MM.1S (cell line): ENCODE results near the gene ACAA2.

Source experiments
- DNase-seq: peaks from one replicate; pipeline ENCODE4 v3.0.0-alpha.2; 2015
- H2AFZ ChIP-seq: fragments of 300-600 bp; sonication (generic); 2 replicates; pipeline ENCODE4 v1.6.0; 2016; ENCODE audit warnings: antibody characterized with exemption, low read length
- H3F3A ChIP-seq: fragments of 300-600 bp; sonication (generic); 2 replicates; pipeline ENCODE4 v1.6.1; 2016; ENCODE audit warnings: mild to moderate bottlenecking, antibody characterized with exemption, low read length, moderate library complexity, mixed read lengths; ENCODE audit not compliant: insufficient read depth
- H3K27ac ChIP-seq: fragments of 300-600 bp; sonication (generic); 2 replicates; pipeline ENCODE4 v1.5.1; 2016; ENCODE audit warnings: mild to moderate bottlenecking, low read length
- H3K27me3 ChIP-seq: fragments of 300-600 bp; sonication (generic); replicated peaks from 2 replicates; pipeline ENCODE4 v1.6.0; 2016; ENCODE audit warnings: low read length; ENCODE audit not compliant: insufficient read depth
- H3K36me3 ChIP-seq: fragments of 300-600 bp; sonication (generic); replicated peaks from 2 replicates; pipeline ENCODE4 v1.6.1; 2016; ENCODE audit warnings: mild to moderate bottlenecking, low read length, mixed read lengths; ENCODE audit not compliant: insufficient read depth
- H3K4me1 ChIP-seq: fragments of 300-600 bp; sonication (generic); 2 replicates; pipeline ENCODE4 v1.6.1; 2016; ENCODE audit warnings: low read length, mixed read lengths
- H3K4me2 ChIP-seq: fragments of 300-600 bp; sonication (generic); 2 replicates; pipeline ENCODE4 v1.6.0; 2016; ENCODE audit warnings: low read depth, low read length
- H3K4me3 ChIP-seq: fragments of 300-600 bp; sonication (generic); 2 replicates; pipeline ENCODE4 v1.5.1; 2016; ENCODE audit warnings: low read length, mixed read lengths
- H3K79me2 ChIP-seq: fragments of 300-600 bp; sonication (generic); 2 replicates; pipeline ENCODE4 v1.6.1; 2016; ENCODE audit warnings: mixed run types, low read length, mixed read lengths
- H3K9ac ChIP-seq: fragments of 300-600 bp; sonication (generic); 2 replicates; pipeline ENCODE4 v1.6.1; 2016; ENCODE audit warnings: low read length, mixed read lengths
- H3K9me2 ChIP-seq: fragments of 300-600 bp; sonication (generic); replicated peaks from 2 replicates; pipeline ENCODE4 v1.6.1; 2016; ENCODE audit warnings: mild to moderate bottlenecking, low read length, mixed read lengths; ENCODE audit not compliant: insufficient read depth
- H3K9me3 ChIP-seq: fragments of 300-600 bp; sonication (generic); replicated peaks from 2 replicates; pipeline ENCODE4 v1.6.1; 2016; ENCODE audit warnings: mild to moderate bottlenecking, low read length, mixed read lengths; ENCODE audit not compliant: insufficient read depth
- H4K20me1 ChIP-seq: fragments of 300-600 bp; sonication (generic); 2 replicates; pipeline ENCODE4 v1.6.1; 2016; ENCODE audit warnings: mild to moderate bottlenecking, low read length, moderate library complexity, mixed read lengths; ENCODE audit not compliant: insufficient read depth
- CTCF ChIP-seq: fragments of 300-600 bp; sonication (generic); IDR thresholded peaks from 2 replicates; pipeline ENCODE4 v1.5.1; 2016; ENCODE audit warnings: antibody characterized with exemption, low read length, mixed read lengths
- EZH2 ChIP-seq: fragments of 300-600 bp; sonication (generic); optimal IDR thresholded peaks from 2 replicates; pipeline ENCODE3; 2017; ENCODE audit warnings: low read depth, mild to moderate bottlenecking, antibody characterized with exemption, low read length, mixed read lengths
- EZH2phosphoT487 ChIP-seq: fragments of 300-600 bp; sonication (generic); IDR thresholded peaks from 2 replicates; pipeline ENCODE4 v1.6.1; 2018; ENCODE audit warnings: antibody characterized with exemption, low read length

ACAA2 gene

GRCh38 chr18:49755489-49755888 lies 57.8 kb downstream of the ACAA2 start:
- no peak overlapping the region for H2AFZ ChIP-seq
- TF ChIP-seq CTCF (no peak), EZH2 (no peak), EZH2phosphoT487 (no peak)
- H4K20me1 ChIP-seq = no peaks in the 10 kb centered on the region
- H3F3A ChIP-seq = no peaks in the 10 kb centered on the region
- H3K4me2 ChIP-seq = no peak overlapping the region
- H3K9me3 ChIP-seq = no peaks in the 10 kb centered on the region
- H3K79me2 ChIP-seq = no peaks in the 10 kb centered on the region
- H3K27ac ChIP-seq = no peak overlapping the region
- no peaks in the 10 kb centered on the region for H3K36me3 ChIP-seq
- no peak for DNase-seq
- no peaks in the 10 kb centered on the region for H3K4me1 ChIP-seq
- H3K9ac ChIP-seq = no peak overlapping the region
- H3K9me2 ChIP-seq = no peaks in the 10 kb centered on the region
- H3K27me3 ChIP-seq = no peaks in the 10 kb centered on the region
- H3K4me3 ChIP-seq = no peak overlapping the region

GRCh38 chr18:49754866-49755265 lies 58.5 kb downstream of the ACAA2 start:
- Histone ChIP-seq H3K4me1 (no peaks in the 10 kb centered on the region), H3K4me3 (no peak overlapping the region), H3K9me2 (no peaks in the 10 kb centered on the region), H3F3A (no peaks in the 10 kb centered on the region), H3K4me2 (no peak overlapping the region), H3K9ac (no peak overlapping the region), H2AFZ (no peak overlapping the region), H3K79me2 (no peaks in the 10 kb centered on the region), H3K27ac (no peak overlapping the region), H4K20me1 (no peaks in the 10 kb centered on the region), H3K27me3 (no peaks in the 10 kb centered on the region), H3K9me3 (no peaks in the 10 kb centered on the region), H3K36me3 (no peaks in the 10 kb centered on the region)
- no peak for TF ChIP-seq EZH2
- no peak for DNase-seq

- Histone ChIP-seq H3K27me3 (no peaks in the 10 kb centered on the region), H3K9me2 (no peaks in the 10 kb centered on the region), H3K27ac (no peak overlapping the region), H3K4me2 (no peak overlapping the region), H3K36me3 (no peaks in the 10 kb centered on the region), H3K4me1 (no peaks in the 10 kb centered on the region), H3K9ac (no peak overlapping the region), H3K9me3 (no peaks in the 10 kb centered on the region), H4K20me1 (no peaks in the 10 kb centered on the region), H3K79me2 (no peaks in the 10 kb centered on the region), H3K4me3 (no peak overlapping the region), H2AFZ (no peak overlapping the region), H3F3A (no peaks in the 10 kb centered on the region)
- TF ChIP-seq EZH2 (no peak), EZH2phosphoT487 (no peak), CTCF (no peak)
- no peak for DNase-seq
Measured at GRCh38 chr18:49753643-49754042, 59.7 kb downstream of the ACAA2 start.

- Histone ChIP-seq H3K9me2 (no peaks in the 10 kb centered on the region), H3K4me2 (no peak overlapping the region), H3K9me3 (no peaks in the 10 kb centered on the region), H3K4me3 (no peak overlapping the region), H3K4me1 (no peaks in the 10 kb centered on the region), H3K27me3 (no peaks in the 10 kb centered on the region), H3K36me3 (no peaks in the 10 kb centered on the region), H4K20me1 (no peaks in the 10 kb centered on the region), H3K79me2 (no peaks in the 10 kb centered on the region), H2AFZ (no peak overlapping the region), H3F3A (no peaks in the 10 kb centered on the region), H3K9ac (no peak overlapping the region), H3K27ac (no peak overlapping the region)
- no peak for DNase-seq
- TF ChIP-seq EZH2 (no peak), EZH2phosphoT487 (no peak), CTCF (no peak)
Measured at GRCh38 chr18:49752095-49752457, 61.3 kb downstream of the ACAA2 start.
